Fibroblast of lung (primary cell): Measurements from ENCODE around the gene SDR42E1.

Source experiments
- EZH2 ChIP-seq: IDR thresholded peaks from 2 replicates; pipeline ENCODE4 v1.5.1; 2012; ENCODE audit warnings: low read length, control low read depth, mild to moderate bottlenecking; ENCODE audit errors: missing control alignments
- TF ChIP-seq, protein P1 (sequence below), 2 donors: IDR thresholded peaks in 1 of 2; conservative IDR thresholded peaks in 1 of 2; 1 replicate in 1 of 2; 2 replicates in 1 of 2; pipeline ENCODE4 v1.5.1; 2011 to 2012; ENCODE audit warnings: low read length in 2 of 2, control low read depth in 1 of 2, inconsistent platforms in 1 of 2, low read depth in 1 of 2, mild to moderate bottlenecking in 1 of 2

DNA sequence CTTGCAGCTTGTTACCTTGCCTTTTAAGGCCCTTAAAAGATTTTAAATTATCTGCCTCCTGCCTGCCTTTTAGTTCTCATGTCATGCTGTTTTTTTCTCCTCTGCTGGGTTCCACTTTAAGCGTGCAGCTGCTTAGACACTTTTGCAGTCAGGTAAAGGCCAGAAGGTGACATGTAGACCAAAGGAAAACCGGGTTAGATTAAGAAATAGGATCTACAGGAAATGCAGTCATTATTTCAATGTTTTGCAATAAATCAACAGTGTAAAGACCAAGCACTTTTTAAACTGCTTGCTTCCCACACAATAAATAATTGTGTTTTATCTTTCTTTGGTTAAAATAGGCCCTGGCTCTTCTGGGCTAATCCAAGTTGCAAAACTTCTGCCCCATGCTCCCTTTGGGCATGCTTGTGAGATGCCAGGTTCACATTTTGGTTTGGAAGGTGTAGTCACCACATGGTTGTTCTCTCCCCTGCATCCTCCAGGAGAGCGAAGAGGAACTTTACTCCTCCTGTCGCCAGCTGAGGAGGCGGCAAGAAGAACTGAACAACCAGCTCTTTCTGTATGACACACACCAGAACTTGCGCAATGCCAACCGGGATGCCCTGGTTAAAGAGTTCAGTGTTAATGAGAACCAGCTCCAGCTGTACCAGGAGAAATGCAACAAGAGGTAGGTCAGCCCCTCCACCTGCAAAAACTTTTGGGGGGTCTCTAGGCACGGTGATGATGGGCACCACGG is 54.9 kb downstream of the SDR42E1 start:
- TF ChIP-seq, protein P1, sequence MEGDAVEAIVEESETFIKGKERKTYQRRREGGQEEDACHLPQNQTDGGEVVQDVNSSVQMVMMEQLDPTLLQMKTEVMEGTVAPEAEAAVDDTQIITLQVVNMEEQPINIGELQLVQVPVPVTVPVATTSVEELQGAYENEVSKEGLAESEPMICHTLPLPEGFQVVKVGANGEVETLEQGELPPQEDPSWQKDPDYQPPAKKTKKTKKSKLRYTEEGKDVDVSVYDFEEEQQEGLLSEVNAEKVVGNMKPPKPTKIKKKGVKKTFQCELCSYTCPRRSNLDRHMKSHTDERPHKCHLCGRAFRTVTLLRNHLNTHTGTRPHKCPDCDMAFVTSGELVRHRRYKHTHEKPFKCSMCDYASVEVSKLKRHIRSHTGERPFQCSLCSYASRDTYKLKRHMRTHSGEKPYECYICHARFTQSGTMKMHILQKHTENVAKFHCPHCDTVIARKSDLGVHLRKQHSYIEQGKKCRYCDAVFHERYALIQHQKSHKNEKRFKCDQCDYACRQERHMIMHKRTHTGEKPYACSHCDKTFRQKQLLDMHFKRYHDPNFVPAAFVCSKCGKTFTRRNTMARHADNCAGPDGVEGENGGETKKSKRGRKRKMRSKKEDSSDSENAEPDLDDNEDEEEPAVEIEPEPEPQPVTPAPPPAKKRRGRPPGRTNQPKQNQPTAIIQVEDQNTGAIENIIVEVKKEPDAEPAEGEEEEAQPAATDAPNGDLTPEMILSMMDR (conservative IDR thresholded peaks at IDR 0.05 in 1 of 2, IDR thresholded peaks at IDR 0.05 in 1 of 2; ENCODE audit: low read depth in 1 of 2, low read length in 2 of 2) = no peak
- TF ChIP-seq EZH2 = no peak
